Fibroblast of mammary gland (primary cell): ENCODE results near the gene KLRB1.
"Not testable (repeated sequence)": the region's sequence is repeated elsewhere in the genome, so short reads cannot be mapped to it uniquely, and the experiment has no call there.

Source experiments
- DNase-seq: peaks from one replicate; pipeline ENCODE4 v3.0.0-alpha.2; 2010; ENCODE audit warnings: low read depth
- H3K4me3 ChIP-seq: 2 replicates; pipeline ENCODE4 v1.5.1; 2011; ENCODE audit warnings: low read depth, mild to moderate bottlenecking, low read length, moderate library complexity; ENCODE audit not compliant: control insufficient read depth
- TF ChIP-seq, protein P1 (sequence below): conservative IDR thresholded peaks from 2 replicates; pipeline ENCODE4 v1.5.1; 2011; ENCODE audit warnings: low read depth, low read length, inconsistent platforms; ENCODE audit not compliant: control insufficient read depth, insufficient read depth

The KLRB1 gene

GRCh38 chr12:9606247-9606646, 1.5 kb downstream of the KLRB1 start:
- no peak overlapping the region for H3K4me3 ChIP-seq

DNA sequence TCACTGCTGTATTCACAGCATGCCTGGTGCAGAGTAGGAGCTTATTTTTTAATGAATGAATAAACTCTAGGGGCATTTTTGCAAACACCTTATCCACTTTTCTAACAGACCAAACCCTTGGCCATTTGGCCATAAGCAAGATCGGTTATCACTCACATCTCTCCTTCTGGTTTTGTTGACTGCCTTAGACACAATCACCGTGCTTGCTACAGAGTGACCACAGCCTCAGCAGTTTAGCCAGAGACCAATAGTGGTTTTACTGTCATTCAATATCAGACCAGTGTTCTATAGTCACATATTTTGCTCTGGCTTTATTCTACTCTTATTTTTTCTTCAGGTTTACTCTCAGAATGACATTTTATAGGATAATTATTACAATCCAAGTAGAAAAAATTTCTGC, 2.2 kb downstream of the KLRB1 start:
- no peak overlapping the region for H3K4me3 ChIP-seq
- no peak for DNase-seq
- TF ChIP-seq, protein P1, sequence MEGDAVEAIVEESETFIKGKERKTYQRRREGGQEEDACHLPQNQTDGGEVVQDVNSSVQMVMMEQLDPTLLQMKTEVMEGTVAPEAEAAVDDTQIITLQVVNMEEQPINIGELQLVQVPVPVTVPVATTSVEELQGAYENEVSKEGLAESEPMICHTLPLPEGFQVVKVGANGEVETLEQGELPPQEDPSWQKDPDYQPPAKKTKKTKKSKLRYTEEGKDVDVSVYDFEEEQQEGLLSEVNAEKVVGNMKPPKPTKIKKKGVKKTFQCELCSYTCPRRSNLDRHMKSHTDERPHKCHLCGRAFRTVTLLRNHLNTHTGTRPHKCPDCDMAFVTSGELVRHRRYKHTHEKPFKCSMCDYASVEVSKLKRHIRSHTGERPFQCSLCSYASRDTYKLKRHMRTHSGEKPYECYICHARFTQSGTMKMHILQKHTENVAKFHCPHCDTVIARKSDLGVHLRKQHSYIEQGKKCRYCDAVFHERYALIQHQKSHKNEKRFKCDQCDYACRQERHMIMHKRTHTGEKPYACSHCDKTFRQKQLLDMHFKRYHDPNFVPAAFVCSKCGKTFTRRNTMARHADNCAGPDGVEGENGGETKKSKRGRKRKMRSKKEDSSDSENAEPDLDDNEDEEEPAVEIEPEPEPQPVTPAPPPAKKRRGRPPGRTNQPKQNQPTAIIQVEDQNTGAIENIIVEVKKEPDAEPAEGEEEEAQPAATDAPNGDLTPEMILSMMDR: no peak

More at GRCh38 chr12:9606247-9606646, 1.5 kb downstream of the KLRB1 start:
- DNase-seq: no peak
- TF ChIP-seq, protein P1: no peak

- peak; percentile 11 for DNase-seq
- H3K4me3 ChIP-seq: no peak overlapping the region
- TF ChIP-seq, protein P1: no peak
Measured at GRCh38 chr12:9604287-9604686, 3.4 kb downstream of the KLRB1 start.

GRCh38 chr12:9600426-9600825, 7.3 kb downstream of the KLRB1 start:
- DNase-seq, H3K4me3 ChIP-seq: not testable (repeated sequence)

DNA sequence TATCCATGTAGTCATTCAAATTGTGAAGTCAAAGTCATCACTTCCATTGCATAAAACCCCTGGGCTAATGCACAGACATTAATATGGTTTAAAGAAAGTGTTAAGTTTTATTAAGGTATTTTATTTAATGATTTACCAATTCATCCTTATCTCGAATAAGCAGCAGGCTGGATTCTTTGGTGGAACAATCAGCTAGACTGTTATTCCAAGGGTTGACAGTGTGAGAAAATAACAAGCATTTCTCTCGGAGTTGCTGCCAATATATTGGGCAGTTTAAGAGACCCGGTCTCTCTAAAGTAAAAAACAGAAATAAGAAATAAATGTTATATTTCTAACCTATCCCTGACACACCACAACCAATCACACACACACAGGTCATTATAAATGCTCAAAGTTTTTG, 9.4 kb downstream of the KLRB1 start:
- no peak overlapping the region for H3K4me3 ChIP-seq
- TF ChIP-seq, protein P1: no peak
- DNase-seq: no peak

DNA sequence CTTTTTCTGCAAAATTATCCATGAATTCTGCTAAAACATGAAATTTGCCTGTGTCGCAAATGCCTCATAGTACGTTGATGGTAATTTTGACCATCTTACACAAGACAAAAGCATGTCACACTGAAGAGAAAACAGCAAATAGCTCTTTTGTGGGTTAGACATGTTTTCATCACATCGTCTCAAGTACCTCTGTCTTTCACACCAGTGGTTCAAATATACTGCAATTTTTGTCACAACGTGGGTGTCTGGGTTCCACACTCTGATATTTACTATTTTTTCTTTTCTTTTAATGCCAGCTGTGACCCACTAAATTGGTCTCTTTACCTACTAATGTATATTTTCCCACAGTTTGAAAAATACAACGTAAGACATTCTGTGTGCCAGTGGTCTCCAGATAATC, 10.4 kb downstream of the KLRB1 start:
- DNase-seq: no peak
- TF ChIP-seq, protein P1: no peak
- H3K4me3 ChIP-seq: no peak overlapping the region

GRCh38 chr12:9590441-9590840, 17.3 kb downstream of the KLRB1 start:
- no peak for DNase-seq
- TF ChIP-seq, protein P1: no peak
- no peak overlapping the region for H3K4me3 ChIP-seq
